HepG2 (cell line): ENCODE results near the gene ALDH18A1. TPM values are rescaled to one million over a fixed set of nuclear protein-coding genes. Genes with fewer than 3 reads are reported as not detected.
A peak's percentile ranks its signal among the peaks of the same experiment; 100 is the strongest.

Source experiments
- ARID2 ChIP-seq: sonication (generic); formaldehyde crosslinking; IDR thresholded peaks from 2 replicates; pipeline ENCODE4 v1.8.1; 2022; ENCODE audit warnings: mild to moderate bottlenecking, missing genetic modification reagents, borderline replicate concordance
- FOXA1 ChIP-seq, 2 experiments: fragments of 450-650 bp in 1 of 2; sonication (generic) in 1 of 2; formaldehyde crosslinking in 1 of 2; IDR thresholded peaks; 2 replicates each; pipeline versions ENCODE4 v1.4.0 to v1.6.1; 2016 to 2020; ENCODE audit warnings: missing genetic modification reagents in 1 of 2
- GPBP1L1 ChIP-seq: sonication (generic); formaldehyde crosslinking; IDR thresholded peaks from 2 replicates; pipeline ENCODE4 v1.5.0; 2020; ENCODE audit warnings: mild to moderate bottlenecking, missing genetic modification reagents
- HHEX ChIP-seq: IDR thresholded peaks from 2 replicates; pipeline ENCODE4 v1.6.1; 2016; ENCODE audit warnings: control low read depth
- HNRNPK ChIP-seq: fragments of 200-400 bp; formaldehyde crosslinking; IDR thresholded peaks from 2 replicates; pipeline ENCODE4 v1.6.1; 2018; ENCODE audit warnings: low read length, low read depth, moderate library complexity, mild to moderate bottlenecking; ENCODE audit not compliant: poor library complexity, severe bottlenecking
- HNRNPUL1 ChIP-seq: fragments of 200-400 bp; formaldehyde crosslinking; IDR thresholded peaks from 2 replicates; pipeline ENCODE4 v1.6.1; 2017; ENCODE audit warnings: low read depth, mild to moderate bottlenecking, low read length, moderate library complexity
- KDM5B ChIP-seq: sonication (generic); formaldehyde crosslinking; IDR thresholded peaks from 2 replicates; pipeline ENCODE4 v1.4.0; 2020; ENCODE audit warnings: missing genetic modification reagents, mild to moderate bottlenecking, borderline replicate concordance
- MLLT10 ChIP-seq: sonication (generic); formaldehyde crosslinking; IDR thresholded peaks from 2 replicates; pipeline ENCODE4 v1.4.0; 2020; ENCODE audit warnings: missing genetic modification reagents
- NFIC ChIP-seq: IDR thresholded peaks from 2 replicates; pipeline ENCODE4 v1.6.1; 2012; ENCODE audit warnings: mild to moderate bottlenecking, low read length, inconsistent platforms
- NRL ChIP-seq: sonication (generic); formaldehyde crosslinking; IDR thresholded peaks from 2 replicates; pipeline ENCODE4 v1.5.0; 2020; ENCODE audit warnings: missing genetic modification reagents, mild to moderate bottlenecking, moderate library complexity, borderline replicate concordance
- ZNF326 ChIP-seq: sonication (generic); formaldehyde crosslinking; IDR thresholded peaks from 2 replicates; pipeline ENCODE4 v1.4.0; 2020; ENCODE audit warnings: missing genetic modification reagents, borderline replicate concordance
- ZNF33B ChIP-seq: sonication (generic); formaldehyde crosslinking; IDR thresholded peaks from 2 replicates; pipeline ENCODE4 v1.5.1; 2020; ENCODE audit warnings: mild to moderate bottlenecking, missing genetic modification reagents
- ZNF367 ChIP-seq: sonication (generic); formaldehyde crosslinking; IDR thresholded peaks from 2 replicates; pipeline ENCODE4 v1.4.0; 2020; ENCODE audit warnings: missing genetic modification reagents, borderline replicate concordance
- ZNF564 ChIP-seq: sonication (generic); formaldehyde crosslinking; IDR thresholded peaks from 2 replicates; pipeline ENCODE4 v1.8.1; 2023; ENCODE audit warnings: mild to moderate bottlenecking, missing genetic modification reagents
- ZNF879 ChIP-seq: sonication (generic); formaldehyde crosslinking; IDR thresholded peaks from 2 replicates; pipeline ENCODE4 v1.8.1; 2023; ENCODE audit warnings: missing genetic modification reagents
- ZSCAN12 ChIP-seq: sonication (generic); formaldehyde crosslinking; IDR thresholded peaks from 2 replicates; pipeline ENCODE4 v1.9.0; 2021; ENCODE audit warnings: mild to moderate bottlenecking, missing genetic modification reagents
- polyA plus RNA-seq, 8 experiments: library from polyadenylated mRNA; depleted of rRNA in 3 of 8; stranded (reverse) in 7 of 8; unstranded in 1 of 8; fragments of >200 nt; fragmentation: Illumina TruSeq in 4 of 8; extraction: Trizol in 4 of 8; gene quantifications; 2 replicates each; pipeline versions ENCODE4 v1.2.1 to v1.2.3, GENCODE V29; 2011 to 2016; ENCODE audit warnings: low read depth in 4 of 8, missing spikeins in 1 of 8, mixed read lengths in 1 of 8; ENCODE audit not compliant: insufficient read depth in 1 of 8
- total RNA-seq, 5 experiments: library from RNA; depleted of rRNA; stranded (reverse); fragments of >200 nt; fragmentation: Illumina TruSeq; extraction: Trizol; gene quantifications; 2 replicates each; pipeline ENCODE4 v1.2.3, GENCODE V29; 2016; ENCODE audit warnings: low read depth in 1 of 5
- TF ChIP-seq, protein P1 (sequence below): sonication (generic); formaldehyde crosslinking; IDR thresholded peaks from 2 replicates; pipeline ENCODE4 v1.4.0; 2020; ENCODE audit warnings: missing genetic modification reagents
- TF ChIP-seq, protein P2 (sequence below): sonication (generic); formaldehyde crosslinking; IDR thresholded peaks from 2 replicates; pipeline ENCODE4 v1.4.0; 2020; ENCODE audit warnings: missing genetic modification reagents, borderline replicate concordance
- TF ChIP-seq, protein P3 (sequence below): sonication (generic); formaldehyde crosslinking; conservative IDR thresholded peaks from 2 replicates; pipeline ENCODE4 v1.5.0; 2020; ENCODE audit warnings: missing genetic modification reagents
- TF ChIP-seq, protein P4 (sequence below): sonication (generic); formaldehyde crosslinking; IDR thresholded peaks from 2 replicates; pipeline ENCODE4 v1.4.0; 2020; ENCODE audit warnings: mild to moderate bottlenecking, missing genetic modification reagents

Gene ALDH18A1
- total and polyA plus RNA-seq, 2 of the 13 experiments (the other 11 are each of a cell fraction or from before 2014, with no cell fraction given) = 180 to 263 TPM

GRCh38 chr10:95656291-95657164 lies at the start of gene ALDH18A1 (continued):
- TF ChIP-seq FOXA1 (IDR thresholded peaks at IDR 0.05) = no peak
- TF ChIP-seq FOXA1 (CRISPR knock-in tag; IDR thresholded peaks at IDR 0.05) = peak; percentile 56; the same call in 1 of the 2 replicates
- TF ChIP-seq HNRNPUL1 = peak; percentile 77; the same call in 1 of the 2 replicates
- no peak for TF ChIP-seq MLLT10 (CRISPR knock-in tag)
- TF ChIP-seq ZNF367 (CRISPR knock-in tag) = no peak
- TF ChIP-seq ZNF33B (CRISPR knock-in tag) = 0 out of 2 replicates have a peak, but pooled peaks have one; percentile 13
- peak; percentile 88 for TF ChIP-seq NRL (CRISPR knock-in tag)
- TF ChIP-seq, protein P1, sequence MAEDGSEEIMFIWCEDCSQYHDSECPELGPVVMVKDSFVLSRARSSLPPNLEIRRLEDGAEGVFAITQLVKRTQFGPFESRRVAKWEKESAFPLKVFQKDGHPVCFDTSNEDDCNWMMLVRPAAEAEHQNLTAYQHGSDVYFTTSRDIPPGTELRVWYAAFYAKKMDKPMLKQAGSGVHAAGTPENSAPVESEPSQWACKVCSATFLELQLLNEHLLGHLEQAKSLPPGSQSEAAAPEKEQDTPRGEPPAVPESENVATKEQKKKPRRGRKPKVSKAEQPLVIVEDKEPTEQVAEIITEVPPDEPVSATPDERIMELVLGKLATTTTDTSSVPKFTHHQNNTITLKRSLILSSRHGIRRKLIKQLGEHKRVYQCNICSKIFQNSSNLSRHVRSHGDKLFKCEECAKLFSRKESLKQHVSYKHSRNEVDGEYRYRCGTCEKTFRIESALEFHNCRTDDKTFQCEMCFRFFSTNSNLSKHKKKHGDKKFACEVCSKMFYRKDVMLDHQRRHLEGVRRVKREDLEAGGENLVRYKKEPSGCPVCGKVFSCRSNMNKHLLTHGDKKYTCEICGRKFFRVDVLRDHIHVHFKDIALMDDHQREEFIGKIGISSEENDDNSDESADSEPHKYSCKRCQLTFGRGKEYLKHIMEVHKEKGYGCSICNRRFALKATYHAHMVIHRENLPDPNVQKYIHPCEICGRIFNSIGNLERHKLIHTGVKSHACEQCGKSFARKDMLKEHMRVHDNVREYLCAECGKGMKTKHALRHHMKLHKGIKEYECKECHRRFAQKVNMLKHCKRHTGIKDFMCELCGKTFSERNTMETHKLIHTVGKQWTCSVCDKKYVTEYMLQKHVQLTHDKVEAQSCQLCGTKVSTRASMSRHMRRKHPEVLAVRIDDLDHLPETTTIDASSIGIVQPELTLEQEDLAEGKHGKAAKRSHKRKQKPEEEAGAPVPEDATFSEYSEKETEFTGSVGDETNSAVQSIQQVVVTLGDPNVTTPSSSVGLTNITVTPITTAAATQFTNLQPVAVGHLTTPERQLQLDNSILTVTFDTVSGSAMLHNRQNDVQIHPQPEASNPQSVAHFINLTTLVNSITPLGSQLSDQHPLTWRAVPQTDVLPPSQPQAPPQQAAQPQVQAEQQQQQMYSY = 0 out of 2 replicates have a peak, but pooled peaks have one; percentile 48
- TF ChIP-seq, protein P2, sequence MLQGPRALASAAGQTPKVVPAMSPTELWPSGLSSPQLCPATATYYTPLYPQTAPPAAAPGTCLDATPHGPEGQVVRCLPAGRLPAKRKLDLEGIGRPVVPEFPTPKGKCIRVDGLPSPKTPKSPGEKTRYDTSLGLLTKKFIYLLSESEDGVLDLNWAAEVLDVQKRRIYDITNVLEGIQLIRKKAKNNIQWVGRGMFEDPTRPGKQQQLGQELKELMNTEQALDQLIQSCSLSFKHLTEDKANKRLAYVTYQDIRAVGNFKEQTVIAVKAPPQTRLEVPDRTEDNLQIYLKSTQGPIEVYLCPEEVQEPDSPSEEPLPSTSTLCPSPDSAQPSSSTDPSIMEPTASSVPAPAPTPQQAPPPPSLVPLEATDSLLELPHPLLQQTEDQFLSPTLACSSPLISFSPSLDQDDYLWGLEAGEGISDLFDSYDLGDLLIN (CRISPR knock-in tag) = peak; percentile 61; the same call in 1 of the 2 replicates
- TF ChIP-seq ZSCAN12 (CRISPR knock-in tag) = no peak
- no peak for TF ChIP-seq ZNF326
- no peak for TF ChIP-seq HNRNPK
- no peak for TF ChIP-seq GPBP1L1 (CRISPR knock-in tag)
- TF ChIP-seq KDM5B (CRISPR knock-in tag) = peak; percentile 91; the same call in 1 of the 2 replicates
- TF ChIP-seq HHEX (CRISPR knock-in tag) = no peak
- no peak; the same call in 1 of the 2 replicates for TF ChIP-seq ZNF564 (CRISPR knock-in tag)
- peak; percentile 75; the same call in 1 of the 2 replicates for TF ChIP-seq ZNF879 (CRISPR knock-in tag)
- no peak for TF ChIP-seq ARID2 (CRISPR knock-in tag)
- TF ChIP-seq, protein P3, sequence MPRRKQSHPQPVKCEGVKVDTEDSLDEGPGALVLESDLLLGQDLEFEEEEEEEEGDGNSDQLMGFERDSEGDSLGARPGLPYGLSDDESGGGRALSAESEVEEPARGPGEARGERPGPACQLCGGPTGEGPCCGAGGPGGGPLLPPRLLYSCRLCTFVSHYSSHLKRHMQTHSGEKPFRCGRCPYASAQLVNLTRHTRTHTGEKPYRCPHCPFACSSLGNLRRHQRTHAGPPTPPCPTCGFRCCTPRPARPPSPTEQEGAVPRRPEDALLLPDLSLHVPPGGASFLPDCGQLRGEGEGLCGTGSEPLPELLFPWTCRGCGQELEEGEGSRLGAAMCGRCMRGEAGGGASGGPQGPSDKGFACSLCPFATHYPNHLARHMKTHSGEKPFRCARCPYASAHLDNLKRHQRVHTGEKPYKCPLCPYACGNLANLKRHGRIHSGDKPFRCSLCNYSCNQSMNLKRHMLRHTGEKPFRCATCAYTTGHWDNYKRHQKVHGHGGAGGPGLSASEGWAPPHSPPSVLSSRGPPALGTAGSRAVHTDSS = no peak
- TF ChIP-seq, protein P4, sequence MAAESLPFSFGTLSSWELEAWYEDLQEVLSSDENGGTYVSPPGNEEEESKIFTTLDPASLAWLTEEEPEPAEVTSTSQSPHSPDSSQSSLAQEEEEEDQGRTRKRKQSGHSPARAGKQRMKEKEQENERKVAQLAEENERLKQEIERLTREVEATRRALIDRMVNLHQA = no peak
- no peak for TF ChIP-seq NFIC
